Hair follicle dermal papilla cell (primary cell): ENCODE measurements around the gene MRPS26. TPM values are rescaled to one million over a fixed set of nuclear protein-coding genes. Genes with fewer than 3 reads are reported as not detected.

Source experiments
- total RNA-seq: library from RNA; depleted of rRNA; stranded (reverse); fragments of >200 nt; gene quantifications from 2 replicates; pipeline ENCODE4 v1.2.3, GENCODE V29; 2012

MRPS26 gene
- total RNA-seq, result 15.3 and 20.4 TPM in 2 replicates

DNA sequence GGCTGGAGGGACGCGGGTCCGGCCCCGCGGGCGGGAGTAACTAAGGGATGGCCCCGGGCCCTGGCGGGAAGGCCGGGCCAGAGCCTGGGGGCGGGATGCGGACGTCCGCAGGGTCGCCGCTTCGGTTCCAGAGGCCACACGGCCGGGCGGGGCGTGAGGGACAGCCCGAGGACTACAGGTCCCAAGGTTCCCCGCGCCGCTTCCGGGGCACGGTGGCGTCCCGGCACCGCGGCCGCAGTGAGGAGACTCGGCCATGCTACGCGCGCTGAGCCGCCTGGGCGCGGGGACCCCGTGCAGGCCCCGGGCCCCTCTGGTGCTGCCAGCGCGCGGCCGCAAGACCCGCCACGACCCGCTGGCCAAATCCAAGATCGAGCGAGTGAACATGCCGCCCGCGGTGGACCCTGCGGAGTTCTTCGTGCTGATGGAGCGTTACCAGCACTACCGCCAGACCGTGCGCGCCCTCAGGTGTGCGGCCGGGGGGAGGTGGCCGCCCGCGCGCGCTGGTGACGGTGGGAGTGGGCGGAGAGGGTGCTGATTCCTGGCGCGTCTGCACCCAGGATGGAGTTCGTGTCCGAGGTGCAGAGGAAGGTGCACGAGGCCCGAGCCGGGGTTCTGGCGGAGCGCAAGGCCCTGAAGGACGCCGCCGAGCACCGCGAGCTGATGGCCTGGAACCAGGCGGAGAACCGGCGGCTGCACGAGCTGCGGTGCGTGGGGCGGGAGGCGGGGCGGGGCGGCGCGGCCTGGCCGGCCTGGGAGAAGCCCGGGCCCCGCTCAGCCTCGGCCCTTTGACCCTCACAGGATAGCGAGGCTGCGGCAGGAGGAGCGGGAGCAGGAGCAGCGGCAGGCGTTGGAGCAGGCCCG lies at the start of gene MRPS26:
TSS of gene MRPS26 (plus strand) at position 237 of the 861 bp plus-strand sequence. CDS start at position 254, 17 bp downstream.

DNA sequence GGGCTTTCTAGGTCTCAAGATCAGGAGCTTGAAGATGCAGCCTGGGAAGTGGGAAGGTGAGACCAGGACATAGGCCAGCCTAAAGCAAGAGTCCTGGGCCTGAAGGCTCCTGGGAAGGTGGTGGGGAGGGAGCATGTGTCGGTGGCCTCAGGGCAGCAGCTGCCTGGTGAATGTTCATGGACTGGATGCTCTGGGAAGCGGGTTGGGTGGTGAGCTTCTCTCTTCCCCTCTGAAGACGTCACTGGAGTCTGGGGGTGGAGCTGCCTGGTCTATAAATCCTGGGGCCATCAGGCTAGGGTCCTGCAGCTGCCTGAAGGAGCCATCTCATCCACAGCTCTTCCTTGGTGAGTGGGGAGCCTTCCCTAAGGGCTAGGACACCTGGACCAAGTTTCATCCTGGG lies 2.5 kb upstream of the MRPS26 start, which contains the start of gene GNRH2:
TSS of gene GNRH2 (plus strand) at position 301 of the 400 bp plus-strand sequence. CDS start 793 bp downstream, outside the sequence.

DNA sequence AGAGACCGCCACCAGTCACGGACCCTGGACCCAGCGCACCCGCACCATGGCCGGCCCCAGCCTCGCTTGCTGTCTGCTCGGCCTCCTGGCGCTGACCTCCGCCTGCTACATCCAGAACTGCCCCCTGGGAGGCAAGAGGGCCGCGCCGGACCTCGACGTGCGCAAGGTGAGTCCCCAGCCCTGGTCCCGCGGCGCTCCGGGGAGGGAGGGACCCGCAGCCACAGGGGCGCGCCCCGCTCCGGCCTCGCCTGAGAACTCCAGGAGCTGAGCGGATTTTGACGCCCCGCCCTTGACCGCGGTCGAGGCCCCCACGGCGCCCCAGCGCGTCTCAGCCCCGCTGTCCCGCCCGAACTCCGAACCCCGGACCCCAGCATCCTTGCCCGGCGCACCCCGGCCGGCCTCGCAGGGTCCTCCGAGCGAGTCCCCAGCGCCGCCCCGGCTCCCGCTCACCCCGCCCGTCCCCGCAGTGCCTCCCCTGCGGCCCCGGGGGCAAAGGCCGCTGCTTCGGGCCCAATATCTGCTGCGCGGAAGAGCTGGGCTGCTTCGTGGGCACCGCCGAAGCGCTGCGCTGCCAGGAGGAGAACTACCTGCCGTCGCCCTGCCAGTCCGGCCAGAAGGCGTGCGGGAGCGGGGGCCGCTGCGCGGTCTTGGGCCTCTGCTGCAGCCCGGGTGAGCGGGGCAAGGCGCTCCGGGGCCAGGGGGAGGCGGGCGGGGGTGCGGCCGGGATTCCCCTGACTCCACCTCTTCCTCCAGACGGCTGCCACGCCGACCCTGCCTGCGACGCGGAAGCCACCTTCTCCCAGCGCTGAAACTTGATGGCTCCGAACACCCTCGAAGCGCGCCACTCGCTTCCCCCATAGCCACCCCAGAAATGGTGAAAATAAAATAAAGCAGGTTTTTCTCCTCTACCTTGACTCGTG lies 26.0 kb downstream of the MRPS26 start, which contains the start of gene OXT:
TSS of gene OXT (plus strand) at position 11 of the 920 bp plus-strand sequence. CDS start at position 47, 36 bp downstream.

DNA sequence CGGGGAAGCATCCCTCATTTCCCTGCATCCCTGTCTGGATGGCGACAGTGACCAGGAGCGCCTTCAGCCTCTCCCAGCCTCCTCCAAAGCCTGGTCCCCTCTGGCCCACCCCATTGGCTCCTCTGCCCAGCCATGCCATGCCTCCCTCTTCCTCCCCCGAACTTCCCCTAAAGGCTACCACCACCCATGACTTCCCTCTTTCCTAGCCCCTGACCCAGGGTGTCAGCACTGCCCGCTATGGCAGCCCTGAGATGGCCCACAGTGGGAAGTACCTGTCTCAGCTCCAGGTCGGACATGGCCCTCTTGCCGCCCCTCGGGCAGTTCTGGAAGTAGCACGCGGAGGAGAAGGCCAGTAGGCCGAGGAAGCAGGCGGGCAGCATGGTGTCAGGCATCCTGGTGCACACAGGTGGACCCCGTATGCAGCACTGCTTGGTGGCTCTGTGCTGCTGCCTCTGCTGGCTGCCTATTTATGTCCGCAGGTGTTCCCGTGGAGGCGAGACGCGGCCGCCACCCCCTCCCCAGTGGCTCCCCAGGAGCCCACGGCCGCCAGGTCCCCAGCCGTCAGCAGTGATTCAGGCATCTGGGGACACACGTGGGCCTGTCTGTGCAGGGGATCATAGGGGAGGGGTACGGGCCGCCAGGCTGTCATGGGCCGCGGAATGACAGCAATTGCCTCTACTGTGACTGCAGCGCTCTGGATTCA lies 38.6 kb downstream of the MRPS26 start, which contains the start of gene AVP:
TSS of gene AVP (minus strand) at position 442 of the 703 bp plus-strand sequence. CDS start at position 392, 50 bp downstream.

Other genes with a start within 250 kb of the MRPS26 start
- 0.65 and 0.73 TPM in 2 replicates for gene CPXM1, start 245.4 kb upstream of the MRPS26 start, total RNA-seq
- gene C20orf141, start 231.1 kb upstream of the MRPS26 start, total RNA-seq, result not detected in 2 replicates
- under 0.01 and 0.49 TPM in 2 replicates for gene TMEM239, start 229.7 kb upstream of the MRPS26 start, total RNA-seq
- 37.6 and 38.6 TPM in 2 replicates for gene PCED1A, start 205.4 kb upstream of the MRPS26 start, total RNA-seq
- 46.4 and 47.6 TPM in 2 replicates for gene VPS16, start 205.3 kb upstream of the MRPS26 start, total RNA-seq
- 59.0 and 63.4 TPM in 2 replicates for gene PTPRA, start 172.6 kb upstream of the MRPS26 start, total RNA-seq
- 0.49 TPM in 1 of 2 replicates, not detected in the other for gene GNRH2, start 2.4 kb upstream of the MRPS26 start, total RNA-seq
- not detected in 2 replicates for gene OXT, start 25.6 kb downstream of the MRPS26 start, total RNA-seq
- gene AVP, start 38.7 kb downstream of the MRPS26 start, total RNA-seq, result not detected in 2 replicates
- gene FASTKD5, start 113.8 kb downstream of the MRPS26 start, total RNA-seq, result 15.2 and 16.4 TPM in 2 replicates
- 6.2 and 6.6 TPM in 2 replicates for gene UBOX5, start 113.8 kb downstream of the MRPS26 start, total RNA-seq
- gene LZTS3, start 127.5 kb downstream of the MRPS26 start, total RNA-seq, result 6.8 and 8.7 TPM in 2 replicates
- gene DDRGK1, start 158.6 kb downstream of the MRPS26 start, total RNA-seq, result 17.4 and 17.7 TPM in 2 replicates
- 20.1 and 35.9 TPM in 2 replicates for gene ITPA, start 163.4 kb downstream of the MRPS26 start, total RNA-seq
- gene SLC4A11, start 193.1 kb downstream of the MRPS26 start, total RNA-seq, result 1.3 and 1.9 TPM in 2 replicates